Esophagus muscularis mucosa (tissue), 4 donors: ENCODE data around the gene PCDHA4. TPM values are rescaled to one million over a fixed set of nuclear protein-coding genes. Genes with fewer than 3 reads are reported as not detected.

Experiments
- total RNA-seq, 4 donors: library from RNA; depleted of rRNA; stranded (reverse); fragments of >200 nt; gene quantifications; one replicate each; pipeline versions ENCODE4 v1.1.0 to v1.2.1, GENCODE V29; 2016

Gene PCDHA4
- total RNA-seq, 4 donors from 2014 or later = 0.45 to 1.1 (median 0.66) TPM

Other genes with a start within 250 kb of the PCDHA4 start
- gene SRA1, start 249.6 kb upstream of the PCDHA4 start, total RNA-seq = 10 to 100 TPM; 17.4 to 29.2 (median 24.7) TPM
- gene APBB3, start 242.5 kb upstream of the PCDHA4 start, total RNA-seq = 10 to 100 TPM in 3 of 4 donors, 1 to 10 TPM in 1; 6.8 to 12.5 (median 11.8) TPM
- 10 to 100 TPM; 27.8 to 45.1 (median 36.6) TPM for gene SLC35A4, start 242.2 kb upstream of the PCDHA4 start, total RNA-seq
- 100 to 1,000 TPM in 1 of 4 donors, 10 to 100 TPM in 3; 34.9 to 125 (median 56.1) TPM for gene CD14, start 173.9 kb upstream of the PCDHA4 start, total RNA-seq
- gene TMCO6, start 167.6 kb upstream of the PCDHA4 start, total RNA-seq = 10 to 100 TPM; 14.0 to 41.4 (median 22.2) TPM
- gene NDUFA2, start 159.4 kb upstream of the PCDHA4 start, total RNA-seq = 10 to 100 TPM; 52.3 to 63.3 (median 57.4) TPM
- gene IK, start 159.2 kb upstream of the PCDHA4 start, total RNA-seq = 100 to 1,000 TPM in 3 of 4 donors, 10 to 100 TPM in 1; 98.7 to 159 (median 148) TPM
- 10 to 100 TPM; 17.7 to 23.8 (median 20.6) TPM for gene WDR55, start 142.2 kb upstream of the PCDHA4 start, total RNA-seq
- under 1 TPM in 3 of 4 donors, not detected in 1; 0.46 to 0.83 (median 0.66) TPM for gene DND1, start 133.5 kb upstream of the PCDHA4 start, total RNA-seq
- gene HARS1, start 115.7 kb upstream of the PCDHA4 start, total RNA-seq = 10 to 100 TPM; 45.7 to 68.7 (median 59.9) TPM
- 10 to 100 TPM; 19.1 to 22.2 (median 19.2) TPM for gene HARS2, start 115.6 kb upstream of the PCDHA4 start, total RNA-seq
- gene ZMAT2, start 106.6 kb upstream of the PCDHA4 start, total RNA-seq = 10 to 100 TPM; 30.8 to 45.1 (median 38.0) TPM
- not detected for gene PCDHA1, start 20.9 kb upstream of the PCDHA4 start, total RNA-seq
- under 1 TPM in 3 of 4 donors, not detected in 1; 0.13 to 0.42 (median 0.34) TPM for gene PCDHA2, start 12.2 kb upstream of the PCDHA4 start, total RNA-seq
- 1 to 10 TPM in 3 of 4 donors, under 1 TPM in 1; 0.17 to 1.9 (median 1.2) TPM for gene PCDHA3, start 6.0 kb upstream of the PCDHA4 start, total RNA-seq
- gene PCDHA5, start 14.5 kb downstream of the PCDHA4 start, total RNA-seq = under 1 TPM; 0.17 to 0.69 (median 0.30) TPM
- gene PCDHA6, start 20.9 kb downstream of the PCDHA4 start, total RNA-seq = under 1 TPM; 0.33 to 0.97 (median 0.76) TPM
- 1 to 10 TPM in 1 of 4 donors, under 1 TPM in 3; 0.17 to 1.0 (median 0.37) TPM for gene PCDHA7, start 27.2 kb downstream of the PCDHA4 start, total RNA-seq
- under 1 TPM in 2 of 4 donors, not detected in 2; 0.29 to 0.83 TPM for gene PCDHA8, start 34.1 kb downstream of the PCDHA4 start, total RNA-seq
- gene PCDHA9, start 41.3 kb downstream of the PCDHA4 start, total RNA-seq = under 1 TPM; under 0.01 to 0.42 (median 0.15) TPM
- 1 to 10 TPM in 2 of 4 donors, under 1 TPM in 2; 0.33 to 1.6 (median 1.0) TPM for gene PCDHA10, start 48.8 kb downstream of the PCDHA4 start, total RNA-seq
- under 1 TPM; 0.17 to 0.69 (median 0.34) TPM for gene PCDHA11, start 61.9 kb downstream of the PCDHA4 start, total RNA-seq
- gene PCDHA12, start 68.2 kb downstream of the PCDHA4 start, total RNA-seq = 1 to 10 TPM in 3 of 4 donors, under 1 TPM in 1; 0.66 to 4.8 (median 2.5) TPM
- gene PCDHA13, start 75.1 kb downstream of the PCDHA4 start, total RNA-seq = 1 to 10 TPM in 1 of 4 donors, under 1 TPM in 3; 0.39 to 2.1 (median 0.76) TPM
- 1 to 10 TPM; 1.7 to 5.4 (median 4.4) TPM for gene PCDHAC1, start 119.2 kb downstream of the PCDHA4 start, total RNA-seq
- 10 to 100 TPM in 3 of 4 donors, 1 to 10 TPM in 1; 8.8 to 26.6 (median 18.0) TPM for gene PCDHAC2, start 159.4 kb downstream of the PCDHA4 start, total RNA-seq
- gene PCDHB1, start 244.3 kb downstream of the PCDHA4 start, total RNA-seq = not detected